D341Med (cell line): Measurements from ENCODE around the gene SGPP2.
"Not testable (repeated sequence)": the region's sequence is repeated elsewhere in the genome, so short reads cannot be mapped to it uniquely, and the experiment has no call there.

Source experiments
- DNase-seq: peaks from one replicate; pipeline ENCODE4 v3.0.0; 2012; ENCODE audit warnings: low spot score

The SGPP2 gene, protein sequence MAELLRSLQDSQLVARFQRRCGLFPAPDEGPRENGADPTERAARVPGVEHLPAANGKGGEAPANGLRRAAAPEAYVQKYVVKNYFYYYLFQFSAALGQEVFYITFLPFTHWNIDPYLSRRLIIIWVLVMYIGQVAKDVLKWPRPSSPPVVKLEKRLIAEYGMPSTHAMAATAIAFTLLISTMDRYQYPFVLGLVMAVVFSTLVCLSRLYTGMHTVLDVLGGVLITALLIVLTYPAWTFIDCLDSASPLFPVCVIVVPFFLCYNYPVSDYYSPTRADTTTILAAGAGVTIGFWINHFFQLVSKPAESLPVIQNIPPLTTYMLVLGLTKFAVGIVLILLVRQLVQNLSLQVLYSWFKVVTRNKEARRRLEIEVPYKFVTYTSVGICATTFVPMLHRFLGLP

DNA sequence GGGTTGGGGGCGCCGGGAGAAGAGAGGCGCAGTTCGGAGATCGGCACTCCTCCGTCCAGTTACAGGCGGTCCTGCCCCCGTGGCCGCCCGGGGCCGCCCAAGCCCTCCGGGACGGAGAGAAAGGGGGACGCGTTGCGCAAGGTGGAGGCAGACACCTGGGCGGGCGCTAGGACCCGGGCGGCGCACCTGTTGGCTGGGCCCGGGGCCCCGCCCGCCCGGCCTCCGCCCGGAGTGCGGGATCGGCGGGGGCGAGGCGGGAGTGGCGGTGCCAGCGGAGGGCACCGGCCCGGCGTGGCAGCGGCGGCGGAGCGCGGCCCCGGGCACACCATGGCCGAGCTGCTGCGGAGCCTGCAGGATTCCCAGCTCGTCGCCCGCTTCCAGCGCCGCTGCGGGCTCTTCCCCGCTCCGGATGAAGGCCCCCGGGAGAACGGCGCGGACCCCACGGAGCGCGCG lies at the start of gene SGPP2:
Gene SGPP2 (plus strand): TSS at position 268 of the 453 bp plus-strand sequence. CDS start 60 bp downstream, at position 328.
- DNase-seq = peak; percentile 71

DNA sequence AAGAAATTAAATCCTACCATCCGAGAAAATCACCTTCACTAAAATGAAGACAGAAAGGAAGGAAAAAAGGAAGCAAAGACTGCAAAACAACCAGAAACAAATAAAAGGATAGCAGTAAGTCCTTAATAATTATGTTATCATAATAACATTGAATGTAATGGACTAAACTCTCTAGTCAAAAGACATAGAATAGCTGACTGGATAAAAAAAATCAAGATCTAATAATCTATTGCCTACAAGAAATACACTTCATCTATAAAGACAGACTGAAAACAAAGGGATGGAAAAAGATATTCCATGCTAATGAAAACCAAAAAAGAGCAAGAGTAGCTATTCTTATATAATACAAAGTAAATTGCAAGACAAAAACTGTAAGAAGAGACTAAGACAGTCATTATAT lies 48.5 kb upstream of the SGPP2 start:
- no peak for DNase-seq

DNA sequence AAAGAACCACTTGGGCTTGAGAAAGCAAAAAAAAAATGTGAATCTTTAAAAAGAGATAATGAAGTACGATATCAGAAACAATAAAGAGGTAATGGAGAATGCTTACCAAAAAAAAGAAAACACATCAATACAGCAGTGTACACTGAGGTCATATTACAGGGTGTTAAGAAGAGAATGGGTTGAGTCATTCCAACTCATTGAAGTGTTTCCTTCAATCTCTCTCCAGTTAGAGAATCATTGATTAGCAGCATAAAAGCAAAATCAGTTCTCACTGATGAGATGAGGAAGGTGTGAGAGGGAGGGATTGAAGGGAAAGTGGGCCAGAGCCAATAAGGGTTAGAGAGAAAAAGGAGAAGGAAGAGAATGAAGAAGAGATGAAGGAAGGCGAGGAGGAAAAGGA lies 43.9 kb upstream of the SGPP2 start:
- no peak for DNase-seq

DNA sequence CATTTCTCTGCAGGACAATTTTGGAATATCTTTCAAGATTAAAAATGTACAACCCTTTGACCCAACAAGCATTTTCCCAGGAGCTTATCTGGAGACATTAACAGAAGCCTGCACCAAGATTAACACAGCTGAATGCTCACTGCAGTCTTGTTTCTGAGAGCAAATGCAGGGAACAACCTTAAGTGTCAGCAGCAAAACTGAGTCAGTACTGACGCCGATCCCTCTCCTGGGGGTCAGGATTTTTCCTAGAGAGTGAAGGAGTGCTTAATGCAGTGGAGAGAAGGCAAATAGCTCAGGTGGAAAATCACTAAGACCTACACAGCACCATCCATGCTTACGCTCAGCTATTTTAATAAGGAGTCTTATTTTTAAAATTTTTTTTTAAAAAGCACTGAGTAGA lies 42.8 kb upstream of the SGPP2 start:
- no peak for DNase-seq

DNA sequence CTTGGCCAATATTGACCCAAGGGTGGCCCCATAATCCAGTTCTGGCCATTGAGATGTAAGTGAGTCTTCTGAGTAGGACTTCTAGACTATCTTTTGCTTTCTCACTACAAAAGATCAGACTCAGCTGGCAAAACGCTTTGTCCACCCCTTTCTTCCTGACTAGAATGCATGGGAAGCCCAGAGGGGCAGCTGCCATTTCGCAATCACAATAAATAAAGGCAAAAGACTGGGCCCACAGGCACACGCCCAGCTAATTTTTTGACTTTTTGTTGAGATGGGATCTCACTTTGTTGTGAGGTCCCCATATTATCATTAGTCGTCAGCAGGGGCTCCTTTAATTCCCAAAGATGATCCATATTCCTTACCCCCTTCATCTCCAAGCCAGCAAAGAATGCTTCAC lies 41.1 kb upstream of the SGPP2 start:
- DNase-seq = no peak

DNA sequence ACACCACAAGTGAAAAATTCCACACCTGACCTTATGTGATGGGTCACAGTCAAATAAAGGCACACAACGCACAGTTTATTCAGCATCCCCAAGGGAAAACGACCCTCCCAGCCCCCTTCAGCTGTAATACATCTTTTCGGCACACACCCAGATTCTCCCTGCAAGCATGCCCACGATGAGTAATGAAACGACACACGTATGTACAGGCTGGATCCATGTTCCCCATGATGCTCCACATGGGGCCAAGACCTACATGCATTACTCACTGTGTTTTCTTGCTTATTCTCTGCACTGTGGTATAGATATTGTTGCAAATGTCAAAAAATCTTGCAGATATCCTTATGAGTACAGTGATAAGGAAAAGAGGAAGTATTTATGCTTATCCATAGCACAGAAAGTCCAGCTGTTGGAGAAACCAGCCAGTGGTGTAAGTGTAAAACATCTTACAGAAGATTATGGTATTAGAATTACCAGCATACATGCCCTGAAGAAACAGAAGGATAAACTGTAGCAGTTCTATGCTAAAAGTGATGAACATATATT lies 32.5 kb upstream of the SGPP2 start:
- no peak for DNase-seq

DNA sequence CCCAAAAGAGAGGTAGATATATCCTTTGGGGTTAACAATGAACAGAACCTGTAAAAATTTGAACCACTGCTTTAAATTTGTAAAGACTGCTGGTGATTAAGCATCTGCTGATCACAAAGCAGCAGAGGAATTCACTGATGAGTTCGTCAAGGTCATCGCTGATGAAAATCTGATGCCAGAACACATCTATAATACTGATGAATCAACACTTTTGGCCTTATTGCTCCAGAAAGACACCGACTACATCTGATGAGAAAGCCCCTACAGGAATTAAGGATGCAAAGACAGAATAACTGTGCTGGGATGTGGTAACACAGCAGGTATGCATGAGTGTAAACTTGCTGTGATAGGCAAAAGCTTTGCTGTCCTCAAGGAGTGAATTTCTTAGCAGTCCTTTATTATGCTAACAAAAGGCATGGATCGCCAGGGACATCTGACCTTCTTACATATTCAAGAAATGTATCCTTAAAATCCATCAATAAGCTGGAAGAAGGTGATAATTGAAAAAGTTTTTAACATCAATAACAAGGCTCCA lies 30.5 kb upstream of the SGPP2 start:
- no peak for DNase-seq

DNA sequence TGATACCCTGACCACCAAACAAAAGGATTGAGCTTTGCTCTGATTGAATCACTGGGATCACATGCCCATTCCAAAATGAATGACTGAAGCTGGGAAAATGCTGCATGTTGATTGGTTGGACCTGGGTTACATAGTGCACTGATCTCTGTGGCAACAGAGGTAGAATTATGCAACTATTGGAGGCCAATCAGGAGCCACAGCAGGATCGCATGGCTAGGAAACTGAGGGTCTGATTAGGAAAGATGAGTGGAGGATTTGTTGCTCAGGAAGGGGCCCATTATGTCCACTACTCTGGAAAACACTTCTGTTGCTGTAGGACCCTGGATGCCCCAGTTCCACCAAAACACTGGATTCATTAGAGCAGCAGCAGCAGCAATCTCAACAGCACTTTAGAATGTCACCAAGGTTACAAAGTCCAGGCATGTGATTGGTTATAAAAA lies 25.9 kb upstream of the SGPP2 start:
- no peak for DNase-seq

DNA sequence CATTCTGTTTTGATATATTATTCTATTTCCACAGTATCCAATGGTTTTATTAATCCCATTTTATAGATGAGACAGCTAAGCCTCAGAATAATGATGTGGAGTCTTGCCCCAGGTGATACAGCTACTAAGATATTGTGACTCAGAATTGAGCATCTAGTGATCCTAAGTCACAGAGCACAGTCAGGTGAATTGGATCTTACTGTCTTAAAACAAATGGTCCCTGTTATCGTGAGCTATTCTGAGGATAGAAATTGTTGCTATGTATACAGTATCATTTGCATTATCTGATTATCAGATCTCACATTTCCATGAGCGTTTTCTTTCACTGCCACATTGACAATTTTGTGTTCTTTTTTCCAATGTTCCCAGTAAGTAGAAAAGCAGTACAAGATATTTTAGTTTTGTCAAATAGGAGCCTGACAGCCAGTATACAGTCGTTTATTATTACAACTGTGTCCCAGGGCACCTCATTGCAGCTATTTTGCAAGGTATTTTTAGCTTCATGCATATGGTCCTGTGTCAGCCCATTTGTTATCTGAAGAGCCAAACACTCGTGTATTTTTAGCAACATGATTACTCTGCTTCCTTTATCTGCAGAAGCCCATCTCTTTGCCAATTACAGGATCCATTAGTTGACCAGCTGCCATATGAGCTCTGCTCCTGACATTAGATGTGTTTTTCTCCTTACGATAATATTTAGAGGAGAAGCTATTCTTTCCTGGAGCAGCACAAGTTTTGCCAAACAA lies 25.1 kb upstream of the SGPP2 start:
- peak; percentile 47 for DNase-seq

DNA sequence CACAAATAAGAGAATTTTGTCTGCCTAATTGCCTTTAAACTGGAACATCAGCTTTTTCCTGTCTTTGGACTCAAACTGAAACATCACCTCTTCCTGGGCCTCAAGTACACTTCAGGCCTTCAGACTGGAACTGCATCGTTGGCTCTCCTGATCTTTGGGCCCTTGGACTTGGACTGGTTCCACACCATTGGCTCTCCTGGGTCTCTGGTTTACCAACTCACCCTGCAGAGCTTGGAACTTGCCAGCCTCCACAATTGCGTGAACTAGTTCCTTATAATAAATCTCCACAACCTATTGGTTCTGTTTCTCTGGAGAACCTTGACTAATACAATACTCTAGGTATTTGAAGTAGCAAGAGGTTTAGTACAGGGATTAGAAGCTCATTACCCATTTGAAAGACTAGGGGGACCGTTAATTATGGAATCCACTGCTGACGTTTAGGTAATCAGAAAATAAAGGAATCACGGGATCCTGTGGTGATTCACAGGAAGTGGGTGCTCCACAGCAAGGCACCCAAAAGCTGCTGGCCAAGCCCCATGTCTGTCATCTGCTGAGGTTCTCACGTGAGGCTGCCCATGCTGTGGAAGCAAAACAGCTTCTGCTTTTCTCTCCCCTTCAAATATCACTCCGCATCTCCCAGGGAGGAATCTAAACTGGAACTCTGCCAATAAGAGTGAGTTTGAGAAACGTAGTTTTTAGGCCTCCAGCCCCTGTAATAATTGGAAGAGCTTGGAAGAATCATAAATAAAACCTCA lies 20.0 kb upstream of the SGPP2 start:
- DNase-seq = no peak

DNA sequence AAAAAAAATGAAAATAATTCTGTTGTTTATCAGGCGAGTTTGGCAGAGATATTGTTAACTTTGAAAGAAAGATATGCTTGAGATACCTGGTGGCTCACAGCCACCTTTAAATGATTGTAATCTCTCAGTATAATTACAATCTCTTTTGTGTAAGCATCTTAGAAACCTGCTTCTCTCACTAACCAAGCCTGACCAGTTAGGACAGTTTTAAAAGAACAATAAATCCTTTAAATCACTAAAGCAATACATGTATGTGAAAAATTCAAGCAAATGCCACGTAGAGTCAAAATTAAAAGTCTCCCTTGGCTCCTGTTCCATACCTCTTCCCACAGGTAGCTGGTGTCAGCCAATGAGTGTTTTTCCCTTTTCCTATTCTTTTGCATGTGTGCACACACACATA lies 15.7 kb upstream of the SGPP2 start:
- DNase-seq = no peak

DNA sequence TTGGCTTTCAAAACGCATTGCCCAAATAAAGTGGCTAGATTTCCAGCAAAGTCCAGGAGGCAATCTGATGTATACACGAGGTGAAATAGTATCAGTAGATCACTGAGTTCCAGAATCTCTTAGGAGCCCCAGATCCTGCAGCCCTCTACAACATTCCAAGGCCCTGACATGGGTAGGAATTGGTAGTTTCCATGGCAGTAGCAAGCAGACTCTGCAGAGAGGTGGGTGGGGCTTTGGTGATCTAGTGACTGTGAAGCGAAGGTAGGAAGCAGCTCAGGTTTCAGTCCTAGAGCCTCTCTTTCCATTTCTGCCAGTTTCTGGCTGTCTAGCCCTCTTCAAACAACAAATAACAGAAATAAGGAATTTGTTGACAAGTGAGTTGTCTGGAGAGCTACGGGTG lies 13.8 kb upstream of the SGPP2 start:
- peak; percentile 28 for DNase-seq

DNA sequence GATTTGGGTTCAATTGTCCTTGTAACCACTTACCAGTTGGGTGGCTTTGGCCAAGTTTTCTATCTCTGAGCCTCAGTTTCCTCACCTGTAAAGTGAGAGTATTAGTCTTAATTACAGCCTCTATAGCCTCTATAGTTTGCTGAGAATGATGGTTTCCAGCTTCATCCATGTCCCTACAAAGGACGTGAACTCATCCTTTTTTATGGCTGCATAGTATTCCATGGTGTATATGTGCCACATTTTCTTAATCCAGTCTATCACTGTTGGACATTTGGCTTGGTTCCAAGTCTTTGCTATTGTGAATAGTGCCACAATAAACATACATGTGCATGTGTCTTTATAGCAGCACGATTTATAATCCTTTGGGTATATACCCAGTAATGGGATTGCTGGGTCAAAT lies 12.0 kb upstream of the SGPP2 start:
- not testable (repeated sequence) for DNase-seq

DNA sequence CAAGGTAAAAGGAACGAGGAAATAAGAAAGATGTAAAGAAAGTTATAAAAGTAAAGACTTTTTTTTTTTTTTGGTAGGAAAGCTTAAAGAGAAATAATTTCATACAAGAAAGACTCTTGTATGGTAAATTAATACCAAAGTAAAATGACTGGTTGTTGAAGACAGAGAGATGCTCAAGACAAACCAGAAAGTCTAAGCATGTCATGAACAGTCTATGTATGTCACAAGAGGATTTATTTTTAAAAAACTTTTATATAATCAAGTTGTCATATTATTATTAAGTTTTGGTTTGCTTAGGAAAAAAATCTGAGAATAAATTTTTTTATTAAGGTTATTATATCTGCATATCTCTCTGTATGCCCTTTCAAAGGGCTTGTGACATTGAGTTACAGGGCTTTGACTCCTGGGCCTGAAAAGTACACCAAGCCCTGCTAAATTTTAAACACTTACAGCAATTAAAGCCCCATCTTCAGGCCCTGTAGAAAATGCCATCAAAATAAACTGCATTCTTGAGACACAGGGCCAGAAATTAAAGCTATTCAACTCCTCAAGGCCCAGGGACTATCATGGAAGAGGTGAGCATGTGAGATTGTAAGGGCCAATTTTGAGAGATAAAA lies 10.9 kb upstream of the SGPP2 start:
- DNase-seq = no peak

DNA sequence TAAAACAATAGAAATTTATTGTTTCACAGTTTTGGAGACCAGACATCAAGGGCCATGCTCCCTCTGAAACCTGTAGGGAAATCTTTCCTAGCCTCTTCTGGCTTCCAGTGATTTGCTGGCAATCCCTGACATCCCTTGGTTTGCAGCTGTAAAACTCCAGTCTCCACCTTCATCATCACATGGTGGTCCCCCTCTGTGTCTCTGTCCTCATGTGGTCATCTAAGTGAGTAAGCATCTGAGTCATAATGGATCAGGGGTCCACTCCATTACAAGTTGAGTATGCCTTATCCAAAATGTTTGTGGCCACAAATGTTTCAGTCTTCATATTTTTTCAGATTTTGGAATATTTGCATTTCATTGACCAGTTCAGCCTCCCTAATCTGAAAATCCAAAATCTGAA lies 5.6 kb upstream of the SGPP2 start:
- DNase-seq = no peak

DNA sequence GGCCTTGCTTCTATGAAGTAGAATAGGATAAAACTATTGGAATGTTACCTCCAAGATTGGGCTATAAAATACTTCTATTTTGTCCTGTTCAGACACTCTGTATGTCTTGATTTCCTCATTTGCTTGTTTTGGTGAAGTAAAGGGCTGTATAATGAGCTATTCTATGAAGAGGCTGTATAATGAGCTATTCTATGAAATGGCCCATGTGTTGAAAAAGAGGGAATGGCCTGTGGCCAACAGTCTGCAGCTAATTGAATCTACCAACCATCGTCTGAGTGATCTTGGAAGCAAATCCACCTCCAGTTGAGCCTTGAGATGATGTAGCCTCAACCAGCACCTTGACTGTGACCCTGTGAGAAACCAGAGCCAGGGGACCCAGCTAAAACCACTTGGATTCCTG lies 3.8 kb upstream of the SGPP2 start:
- DNase-seq = no peak

DNA sequence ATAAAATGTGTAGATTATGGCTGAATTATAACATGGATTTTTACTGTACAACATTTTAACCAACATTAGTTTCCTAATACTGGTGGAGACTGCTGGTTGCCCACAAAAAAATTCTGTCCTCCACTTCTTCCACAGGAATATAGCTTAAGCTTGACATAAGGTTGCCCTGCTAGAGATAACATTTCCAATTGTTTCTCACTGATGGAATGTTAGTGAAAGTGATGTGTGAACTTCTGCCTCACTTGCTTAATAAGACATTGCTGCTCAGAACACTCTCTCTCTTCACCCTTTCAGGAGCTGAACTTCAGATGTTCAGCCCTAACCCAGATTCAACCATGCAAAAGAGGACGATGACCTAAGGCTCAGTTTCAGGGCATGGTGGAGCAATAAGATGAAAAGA lies 2.7 kb upstream of the SGPP2 start:
- DNase-seq = no peak

DNA sequence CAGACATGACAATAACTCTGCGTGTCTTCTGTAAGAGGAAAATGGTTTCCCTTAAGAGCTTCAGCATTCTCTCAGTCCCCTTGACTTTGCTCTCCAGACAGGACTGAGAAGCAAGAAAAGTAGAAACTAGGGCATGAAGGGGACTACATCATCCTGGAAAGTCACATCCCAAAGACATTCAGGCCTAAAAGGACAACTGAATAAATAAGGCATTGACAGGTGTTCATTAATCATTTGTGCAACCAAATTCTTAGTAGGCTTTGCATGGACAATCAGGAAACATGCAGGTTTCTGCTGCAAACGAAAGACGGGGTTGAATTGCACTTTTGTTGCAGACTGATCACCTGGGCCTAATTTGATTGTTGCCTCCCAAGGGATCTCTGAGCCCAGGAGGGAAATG lies 1.2 kb upstream of the SGPP2 start:
- no peak for DNase-seq

DNA sequence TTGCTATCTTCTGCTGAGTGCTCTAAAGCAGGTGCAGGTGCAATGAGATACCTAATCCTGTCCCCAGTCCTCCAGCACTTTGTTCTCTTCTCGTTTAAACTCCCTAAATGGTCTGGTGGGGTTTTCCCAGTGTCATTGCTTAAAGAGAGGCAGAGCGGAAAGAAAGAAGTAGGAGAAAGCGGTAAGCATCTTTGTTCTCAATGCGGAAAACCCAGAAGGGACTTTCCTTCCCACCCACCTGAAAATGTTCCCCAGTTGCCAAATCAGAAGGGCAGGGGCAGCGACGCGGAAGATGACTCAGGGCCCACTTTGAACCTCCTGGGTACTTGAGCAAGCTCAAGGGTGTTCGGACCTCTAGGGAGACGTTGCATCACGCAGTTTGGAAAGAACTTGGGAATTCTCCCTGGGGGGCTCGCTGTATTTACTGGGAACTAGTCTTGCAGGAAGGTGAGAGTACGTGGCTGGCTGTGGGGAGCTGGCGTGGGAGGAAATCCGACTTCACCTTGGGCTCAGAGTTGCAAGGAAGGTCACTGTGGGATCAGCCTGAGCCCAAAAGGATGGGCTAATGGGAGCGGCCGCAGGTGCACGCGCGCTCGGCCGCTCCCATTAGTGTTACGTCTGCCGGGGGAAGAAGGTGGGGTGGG lies 589 bp upstream of the SGPP2 start:
- DNase-seq = no peak

DNA sequence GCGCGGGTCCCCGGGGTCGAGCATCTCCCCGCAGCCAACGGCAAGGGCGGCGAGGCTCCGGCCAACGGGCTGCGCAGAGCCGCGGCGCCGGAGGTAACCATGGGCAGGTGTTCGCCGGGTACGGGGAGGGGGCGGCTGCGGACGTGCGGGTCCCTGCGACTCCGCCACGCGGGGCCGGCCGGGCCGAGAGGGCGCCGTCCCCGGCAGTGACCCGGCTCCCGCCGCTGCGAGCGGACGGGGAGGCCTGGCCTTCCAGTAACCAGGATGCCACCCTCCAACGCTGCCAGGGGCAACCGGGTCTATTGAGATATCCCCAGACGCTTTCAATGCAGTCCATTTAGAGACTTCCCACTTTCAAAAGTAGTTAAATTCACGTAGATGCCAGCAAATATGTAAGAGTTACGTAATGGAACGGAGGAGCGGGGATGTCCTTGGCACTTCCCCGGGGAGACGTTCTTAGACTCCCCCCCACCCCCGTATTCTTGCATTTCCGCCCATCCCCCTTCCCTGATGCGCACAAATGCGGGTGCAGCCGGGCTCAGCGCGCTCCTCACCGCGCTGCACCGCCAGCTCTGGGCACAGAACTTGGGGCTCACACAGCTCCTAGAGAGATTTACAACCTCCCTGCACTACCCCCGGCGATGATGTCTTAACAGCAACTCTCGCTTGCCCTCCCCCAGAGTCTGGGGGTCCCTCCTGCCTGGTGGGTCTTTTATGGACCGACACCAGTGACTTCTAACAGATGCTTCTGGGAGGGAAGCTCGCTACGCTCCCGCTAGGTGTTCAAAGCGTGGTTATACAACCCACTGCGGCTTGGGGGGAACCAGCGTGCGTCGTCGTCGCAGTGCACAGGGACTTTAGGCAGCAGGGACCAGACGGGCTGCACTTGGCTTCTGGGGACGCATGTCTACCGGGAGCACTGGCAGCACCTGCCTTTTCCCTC lies 657 bp downstream of the SGPP2 start:
- DNase-seq = peak; percentile 45
